Right lobe of liver (tissue), 4 donors: Measurements from ENCODE around the gene BCL2.

ENCODE experiments used
- POLR2A ChIP-seq: fragments of 450-650 bp; IDR thresholded peaks from one replicate; pipeline ENCODE4 v1.6.1; 2017; ENCODE audit warnings: antibody characterized with exemption, mild to moderate bottlenecking
- TF ChIP-seq, protein P1 (sequence below), 4 donors: fragments of 200-600 bp in 3 of 4; fragments of 450-650 bp in 1 of 4; IDR thresholded peaks; one replicate each; pipeline versions ENCODE4 v1.5.1 to v1.8.0; 2016 to 2022; ENCODE audit warnings: antibody characterized with exemption in 4 of 4, mild to moderate bottlenecking in 2 of 4
- donor health status: DM: no; HTN: no; CAD: no.
- donor health status: DM: no; HTN: no; CAD: no.
- donor health status: DM: no; HTN: yes; CAD: no.

DNA sequence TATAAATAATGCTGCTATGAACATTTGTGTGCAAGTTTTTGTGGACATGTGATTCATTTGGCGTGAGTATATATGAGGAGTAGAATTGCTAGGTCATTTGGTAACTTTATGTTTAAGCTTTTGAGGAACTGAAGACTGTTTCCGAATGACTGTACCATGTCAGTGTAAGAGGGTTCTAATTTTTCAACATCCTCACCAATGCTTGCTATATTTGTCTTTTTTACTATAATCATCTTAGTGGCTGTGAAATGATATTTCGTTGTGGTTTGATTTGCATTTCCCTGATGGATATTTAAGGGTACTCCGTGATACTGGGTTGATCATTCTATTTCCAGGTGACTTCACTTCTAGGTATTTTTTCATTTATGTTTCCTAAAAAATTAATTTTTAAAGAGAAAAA is 241.1 kb downstream of the BCL2 start:
- TF ChIP-seq, protein P1, sequence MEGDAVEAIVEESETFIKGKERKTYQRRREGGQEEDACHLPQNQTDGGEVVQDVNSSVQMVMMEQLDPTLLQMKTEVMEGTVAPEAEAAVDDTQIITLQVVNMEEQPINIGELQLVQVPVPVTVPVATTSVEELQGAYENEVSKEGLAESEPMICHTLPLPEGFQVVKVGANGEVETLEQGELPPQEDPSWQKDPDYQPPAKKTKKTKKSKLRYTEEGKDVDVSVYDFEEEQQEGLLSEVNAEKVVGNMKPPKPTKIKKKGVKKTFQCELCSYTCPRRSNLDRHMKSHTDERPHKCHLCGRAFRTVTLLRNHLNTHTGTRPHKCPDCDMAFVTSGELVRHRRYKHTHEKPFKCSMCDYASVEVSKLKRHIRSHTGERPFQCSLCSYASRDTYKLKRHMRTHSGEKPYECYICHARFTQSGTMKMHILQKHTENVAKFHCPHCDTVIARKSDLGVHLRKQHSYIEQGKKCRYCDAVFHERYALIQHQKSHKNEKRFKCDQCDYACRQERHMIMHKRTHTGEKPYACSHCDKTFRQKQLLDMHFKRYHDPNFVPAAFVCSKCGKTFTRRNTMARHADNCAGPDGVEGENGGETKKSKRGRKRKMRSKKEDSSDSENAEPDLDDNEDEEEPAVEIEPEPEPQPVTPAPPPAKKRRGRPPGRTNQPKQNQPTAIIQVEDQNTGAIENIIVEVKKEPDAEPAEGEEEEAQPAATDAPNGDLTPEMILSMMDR (IDR thresholded peaks at IDR 0.05) = no peak
- no peak for TF ChIP-seq POLR2A
